HG03064 (cell line): Measurements from ENCODE around the gene VDAC2.
A peak's percentile ranks its signal among the peaks of the same experiment; 100 is the strongest.

ENCODE experiments used
- ATAC-seq: cut with Tn5 transposase; IDR thresholded peaks from one replicate; pipeline ENCODE4 v1.9.1; 2021; ENCODE audit warnings: low read depth; ENCODE audit not compliant: unreplicated experiment

VDAC2 gene

DNA sequence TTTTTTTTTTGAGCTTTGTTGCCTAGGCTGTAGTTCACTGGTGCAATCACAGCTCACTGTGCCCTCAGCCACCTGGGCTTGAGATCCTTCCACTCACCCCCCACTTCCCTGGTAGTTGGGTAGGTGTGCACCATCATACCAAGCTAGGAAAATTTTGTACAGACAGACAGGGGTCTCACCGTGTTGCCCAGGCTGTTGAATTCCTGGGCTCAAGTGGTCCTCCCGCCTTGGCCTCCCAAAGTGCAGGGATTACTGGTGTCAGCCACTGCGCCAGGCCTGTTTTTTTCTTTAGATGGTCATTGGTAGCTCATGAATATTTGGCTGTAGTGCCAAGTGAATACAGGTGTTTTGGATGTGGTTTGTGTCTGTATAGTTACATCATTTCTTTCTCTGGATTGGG is 17.7 kb downstream of the VDAC2 start:
- ATAC-seq, result no peak

DNA sequence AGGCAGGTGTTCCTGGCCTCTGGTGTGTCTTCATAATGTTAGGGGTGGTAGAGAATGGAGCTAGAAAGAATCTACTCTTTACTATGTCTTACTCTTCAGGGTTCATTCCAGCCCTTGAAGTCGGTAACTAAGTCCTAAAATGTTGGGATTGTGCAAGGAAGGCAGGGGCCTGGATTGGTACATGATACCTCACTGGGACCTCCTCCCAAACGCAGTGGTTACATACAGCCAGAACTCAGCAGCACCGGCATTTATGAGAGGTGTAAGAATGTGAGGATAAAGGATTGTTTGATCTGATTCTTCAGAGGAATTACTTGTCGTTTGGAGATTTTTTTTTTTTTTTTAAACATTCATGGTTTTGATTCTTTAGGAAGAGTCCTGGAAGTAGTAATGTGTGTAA is 18.2 kb downstream of the VDAC2 start:
- no peak for ATAC-seq

DNA sequence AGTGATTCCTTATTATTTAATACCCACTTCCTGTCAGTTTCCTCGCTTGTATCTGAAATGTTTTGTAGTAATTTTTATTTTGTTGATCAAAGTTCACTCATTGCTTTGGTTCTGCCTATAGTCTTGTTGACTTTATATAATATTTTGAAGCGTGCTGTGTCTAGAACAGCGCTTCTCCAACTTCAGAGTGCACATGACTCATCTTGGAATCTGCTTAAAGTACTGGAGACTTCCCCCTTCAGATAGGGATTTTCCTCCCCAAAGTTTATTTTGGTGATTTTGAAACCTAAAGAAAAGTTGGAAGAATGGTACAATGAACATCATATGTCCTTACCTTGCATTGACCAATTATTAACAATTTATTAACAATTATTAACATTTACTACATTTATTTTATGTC is 19.4 kb downstream of the VDAC2 start:
- no peak for ATAC-seq

DNA sequence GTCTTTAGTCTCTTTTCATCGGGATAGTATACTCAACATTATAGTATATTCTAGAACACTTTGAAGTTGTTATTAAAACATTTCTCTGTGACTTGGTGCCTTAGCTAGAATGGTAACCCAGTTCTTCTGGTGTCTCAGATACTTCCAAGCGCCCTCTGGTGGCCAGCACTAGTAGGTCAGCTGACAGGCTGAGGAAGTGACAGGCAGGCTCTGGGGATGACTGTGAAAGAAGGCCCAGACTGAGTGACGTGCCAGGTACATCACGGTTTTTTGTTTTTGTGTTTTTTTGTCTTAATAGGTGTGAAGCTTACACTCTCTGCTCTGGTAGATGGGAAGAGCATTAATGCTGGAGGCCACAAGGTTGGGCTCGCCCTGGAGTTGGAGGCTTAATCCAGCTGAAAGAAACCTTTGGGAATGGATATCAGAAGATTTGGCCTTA is 20.0 kb downstream of the VDAC2 start:
- ATAC-seq, result no peak

DNA sequence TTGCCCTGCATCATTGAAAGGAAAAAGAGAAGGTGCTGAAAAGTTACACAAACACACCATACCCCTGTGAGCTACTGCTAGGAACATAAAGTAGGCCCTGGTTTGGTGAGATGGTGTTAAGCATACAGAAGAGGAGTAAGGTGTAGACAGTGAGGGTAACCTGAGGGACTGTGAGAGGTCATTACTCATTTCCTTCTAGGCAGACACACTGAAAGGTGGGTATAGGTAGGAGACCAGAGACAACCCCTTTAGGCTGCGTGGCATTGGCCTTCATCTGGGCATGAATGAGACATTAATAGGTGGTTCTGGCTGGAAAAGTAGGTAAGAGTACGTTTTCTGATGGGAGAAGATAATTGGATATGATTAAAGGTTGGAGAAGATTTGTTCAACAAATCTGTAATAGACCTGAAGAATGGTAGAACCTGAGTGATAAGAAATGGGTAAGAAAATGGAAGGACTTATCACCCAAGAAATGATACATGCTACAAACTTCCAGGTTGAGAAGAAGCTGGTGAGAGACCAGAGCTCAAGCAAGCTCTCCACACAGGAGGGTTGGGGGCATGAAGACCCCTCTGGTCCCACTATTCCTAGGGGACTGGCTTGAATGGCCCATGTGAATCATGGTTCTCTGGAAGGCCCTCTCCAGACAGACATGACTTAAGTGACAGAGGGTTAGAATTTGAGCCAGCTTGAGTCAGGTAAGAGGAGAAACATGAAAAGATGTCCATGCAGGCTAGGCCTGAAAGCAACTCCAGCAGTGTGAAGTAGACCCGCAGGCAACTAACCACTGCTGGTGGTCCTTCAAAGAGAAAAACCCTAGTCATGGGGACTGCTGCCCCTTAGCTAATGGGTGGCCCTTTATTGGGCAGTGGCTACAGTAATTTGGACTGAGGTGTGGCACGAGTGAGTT is 21.3 kb downstream of the VDAC2 start:
- ATAC-seq, result no peak

- no peak for ATAC-seq
Measured at GRCh38 chr10:75233444-75234016, 22.9 kb downstream of the VDAC2 start.

DNA sequence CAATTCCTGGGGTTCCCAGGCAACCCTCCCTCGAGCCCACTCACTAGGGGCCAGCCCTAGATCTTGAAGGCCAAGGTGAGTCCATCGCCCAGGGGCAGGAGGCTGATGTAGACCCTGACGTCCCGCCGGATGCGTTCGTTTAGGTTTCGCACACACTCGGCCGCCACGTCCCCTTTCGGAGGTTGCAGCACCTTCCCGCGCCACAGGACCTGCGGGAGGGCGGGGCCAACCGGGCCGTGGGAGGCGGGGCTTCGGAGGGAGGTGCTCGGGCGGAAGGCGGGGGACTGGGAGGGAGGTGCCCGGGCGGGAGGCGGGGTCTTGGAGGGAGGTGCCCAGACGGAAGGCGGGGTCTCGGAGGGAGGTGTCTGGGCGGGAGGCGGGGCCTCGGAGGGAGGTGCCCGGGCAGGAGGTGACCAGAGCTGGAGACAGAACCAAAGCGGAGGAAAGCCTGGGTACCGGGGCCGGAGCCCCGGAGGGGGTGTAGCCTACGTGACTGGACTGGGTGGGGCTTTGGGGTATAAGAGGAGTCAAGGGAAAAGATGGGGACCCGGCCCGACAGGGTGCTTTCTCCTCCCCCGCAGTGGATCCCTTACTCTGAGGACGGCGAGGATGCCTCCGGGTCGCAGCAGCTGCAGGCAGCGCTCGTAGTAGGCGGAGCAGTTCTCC is 23.6 kb downstream of the VDAC2 start:
- peak; percentile 54 for ATAC-seq

DNA sequence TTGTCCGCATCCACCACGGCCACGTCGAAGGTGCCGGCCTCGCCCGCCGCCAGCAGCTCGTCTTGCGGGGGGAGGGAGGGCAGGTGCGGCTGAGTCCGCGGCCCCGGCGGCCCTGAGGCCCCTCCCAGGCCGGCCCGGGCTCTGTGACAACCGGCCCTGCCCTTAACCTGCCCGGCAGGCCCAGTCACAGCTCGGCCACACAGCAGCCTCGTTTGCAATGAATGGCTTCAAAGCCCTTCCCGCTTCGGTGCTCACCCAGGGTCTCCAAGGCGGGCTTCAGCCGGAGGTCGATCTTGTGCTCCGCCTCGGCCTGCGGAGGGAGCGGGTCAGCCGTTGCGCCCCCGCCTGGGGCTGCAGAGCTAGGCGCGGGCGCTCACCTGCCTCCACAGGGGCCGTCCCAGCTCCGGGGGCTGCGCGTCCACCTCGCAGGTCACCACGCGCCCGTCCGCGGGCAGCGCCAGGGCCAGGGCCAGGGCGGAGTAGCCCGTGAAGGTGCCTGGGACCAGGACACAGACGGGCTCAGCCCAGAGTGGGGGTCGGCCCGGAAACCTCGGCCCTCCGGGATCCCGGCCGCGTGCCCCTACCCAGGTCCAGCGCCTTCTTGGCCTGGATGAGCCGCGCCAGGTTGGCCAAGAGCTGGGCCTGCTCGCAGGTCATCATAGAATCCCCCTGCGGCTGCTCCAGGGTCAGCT is 24.2 kb downstream of the VDAC2 start:
- peak; percentile 17 for ATAC-seq

GRCh38 chr10:75235375-75236177 is 25.0 kb downstream of the VDAC2 start, which contains the start of gene COMTD1:
TSS of gene COMTD1 (minus strand) at chr10:75235957. CDS start at chr10:75235928, 29 bp downstream.
- peak; percentile 63 for ATAC-seq

GRCh38 chr10:75236178-75236825 is 25.7 kb downstream of the VDAC2 start:
- ATAC-seq, result no peak

- no peak for ATAC-seq
Measured at GRCh38 chr10:75238182-75239095, 27.8 kb downstream of the VDAC2 start.

DNA sequence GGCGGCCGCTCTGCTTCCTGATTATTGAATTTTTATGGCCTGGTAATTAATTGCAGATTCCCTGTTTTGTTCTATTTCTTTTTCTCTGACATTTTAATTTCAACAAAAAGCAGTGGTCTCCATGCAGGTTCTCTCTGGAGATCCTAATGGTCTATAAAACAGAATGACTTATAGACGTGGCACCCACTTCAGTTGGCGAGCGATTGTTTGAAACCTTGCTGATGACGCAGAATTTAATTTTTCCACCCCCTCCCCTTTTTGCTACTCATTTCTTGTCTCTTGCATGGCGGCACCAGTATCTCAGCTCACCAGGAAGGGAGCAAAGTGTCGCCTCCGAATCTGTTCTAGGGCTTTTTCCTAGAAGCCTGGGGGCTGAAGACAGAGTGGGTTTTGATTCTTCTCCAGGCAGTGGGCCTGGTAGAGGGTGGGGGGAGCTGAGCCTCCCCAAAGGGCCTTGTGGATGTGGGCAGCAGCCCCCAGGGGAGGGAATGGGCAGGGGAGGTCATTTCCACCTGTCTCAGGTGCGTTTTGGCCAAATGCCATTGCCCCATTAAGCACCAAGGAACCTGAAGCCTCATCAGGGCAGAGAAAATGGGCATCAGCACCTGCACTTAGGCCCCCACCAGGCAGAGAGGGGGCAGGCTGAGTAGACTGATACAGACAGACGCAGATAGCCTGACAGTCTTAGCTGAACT is 28.6 kb downstream of the VDAC2 start:
- ATAC-seq, result no peak

- no peak for ATAC-seq
Measured at GRCh38 chr10:75240329-75241076, 29.9 kb downstream of the VDAC2 start.

- no peak for ATAC-seq
Measured at GRCh38 chr10:75243426-75243825, 32.8 kb downstream of the VDAC2 start.

- no peak for ATAC-seq
Measured at GRCh38 chr10:75244487-75245353, 34.1 kb downstream of the VDAC2 start.
